Panc1 (cell line): Measurements from ENCODE around the gene FAM222B.

ENCODE experiments used
- CTCF ChIP-seq: fragments of 450-650 bp; IDR thresholded peaks from 2 replicates; pipeline ENCODE4 v1.5.1; 2017; ENCODE audit warnings: mild to moderate bottlenecking
- SIN3A ChIP-seq: IDR thresholded peaks from 2 replicates; pipeline ENCODE4 v1.6.1; 2012; ENCODE audit warnings: low read depth, mild to moderate bottlenecking, low read length, moderate library complexity, borderline replicate concordance; ENCODE audit not compliant: insufficient read depth

GRCh38 chr17:28712705-28713415 lies 129.7 kb downstream of the FAM222B start:
- TF ChIP-seq SIN3A (no peak), CTCF (no peak)
